Hematopoietic multipotent progenitor cell treated with erythropoietin and hydrocortisone succinate and interleukin-3 and kit ligand, for 17 days (in vitro differentiated cells): ENCODE data around the gene DNAJB14.
"Not testable (repeated sequence)": the region's sequence is repeated elsewhere in the genome, so short reads cannot be mapped to it uniquely, and the experiment has no call there.

ENCODE experiments used
- DNase-seq: peaks from one replicate; pipeline ENCODE4 v3.0.0-alpha.2; 2015; ENCODE audit warnings: low spot score

The DNAJB14 gene

GRCh38 chr4:99946356-99947189, at the start of gene DNAJB14:
Gene DNAJB14, minus strand, starts transcription at chr4:99946618. Its CDS starts 47 bp downstream, at chr4:99946571.
- peak; percentile 65 for DNase-seq

GRCh38 chr4:99991741-99992140, 45.3 kb upstream of the DNAJB14 start:
- no peak for DNase-seq

DNA sequence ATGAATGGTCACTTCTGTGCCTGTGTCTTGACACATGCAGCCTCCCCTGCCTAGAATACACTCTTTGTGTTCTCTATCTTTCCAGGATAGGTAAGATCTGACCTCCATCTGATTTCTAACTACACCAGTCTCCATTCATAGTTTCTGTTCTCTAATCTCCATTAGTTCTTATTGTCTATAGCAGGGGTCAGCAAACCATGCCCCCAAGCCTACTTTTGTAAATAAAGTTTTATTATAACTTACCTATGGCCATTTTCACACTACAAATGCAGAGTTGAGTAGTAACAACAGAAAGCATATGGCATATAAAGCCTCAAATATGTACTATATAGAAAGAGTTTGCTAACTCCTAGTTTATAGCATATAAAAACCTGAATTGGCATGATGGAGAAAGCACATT, 41.3 kb upstream of the DNAJB14 start:
- DNase-seq, result no peak

DNA sequence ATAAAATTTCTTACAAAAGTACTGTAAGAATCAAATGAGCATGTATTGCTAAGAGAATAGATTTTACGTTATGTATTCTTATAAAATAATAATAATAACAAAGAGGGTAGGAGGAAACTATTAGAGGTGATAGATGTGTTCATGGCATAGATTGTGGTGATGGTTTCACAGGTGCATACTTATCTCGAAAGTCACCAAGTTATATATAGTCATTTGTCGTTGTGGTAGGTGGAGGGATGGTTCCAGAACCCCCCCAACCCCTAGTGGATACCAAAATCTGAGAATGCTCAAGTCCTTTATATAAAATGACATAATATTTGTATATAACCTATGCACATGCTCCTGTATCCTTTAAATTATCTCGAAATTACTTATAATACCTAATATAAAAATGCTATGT, 40.4 kb upstream of the DNAJB14 start:
- no peak for DNase-seq

DNA sequence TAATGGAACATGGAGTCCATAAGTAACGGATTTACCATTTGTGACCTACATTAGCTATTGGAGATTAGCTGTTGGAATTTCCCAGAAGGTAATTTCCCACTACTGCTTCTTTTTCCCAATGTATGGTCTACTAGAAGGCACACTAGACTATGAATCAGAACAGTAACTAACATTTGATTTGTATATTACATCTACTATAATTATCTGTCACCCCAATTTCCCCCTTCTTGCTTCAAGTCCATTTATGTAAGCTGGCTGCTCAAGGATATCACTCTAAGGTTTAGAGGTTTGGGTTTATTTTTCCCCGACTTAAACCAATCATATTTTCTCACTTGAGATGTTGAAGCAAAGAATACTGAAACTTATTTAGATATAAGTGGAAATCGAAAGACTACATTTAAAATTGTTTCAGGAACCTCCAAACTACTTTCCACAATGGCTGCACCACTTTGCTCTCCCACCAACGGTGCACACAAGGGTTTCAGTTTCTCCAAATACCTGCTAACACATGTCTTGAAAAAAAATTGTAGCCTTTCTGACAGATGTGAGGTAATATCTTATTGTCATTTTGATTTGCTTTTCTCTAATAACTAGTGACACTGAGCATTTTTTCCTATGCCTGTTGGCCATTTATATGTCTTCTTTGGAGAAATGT, 37.0 kb upstream of the DNAJB14 start:
- DNase-seq, result no peak

DNA sequence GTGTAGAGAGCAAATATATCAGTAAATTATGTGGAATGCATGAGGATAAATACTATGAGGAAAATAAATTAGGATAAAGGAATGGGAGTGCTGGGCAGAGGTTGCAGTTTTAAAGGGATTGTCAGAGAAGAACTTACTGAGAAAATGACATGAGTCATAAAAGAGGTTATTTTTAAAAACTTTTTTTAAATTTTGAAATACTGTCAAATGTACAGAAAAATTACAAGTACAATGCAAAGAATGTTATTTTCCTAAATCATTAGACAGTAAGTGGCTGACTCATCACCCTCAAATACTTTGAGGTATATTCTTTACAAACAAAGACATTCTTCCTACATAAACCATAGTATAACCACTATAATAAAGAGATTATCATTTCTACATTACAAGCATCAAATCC, 33.5 kb upstream of the DNAJB14 start:
- DNase-seq, result no peak

DNA sequence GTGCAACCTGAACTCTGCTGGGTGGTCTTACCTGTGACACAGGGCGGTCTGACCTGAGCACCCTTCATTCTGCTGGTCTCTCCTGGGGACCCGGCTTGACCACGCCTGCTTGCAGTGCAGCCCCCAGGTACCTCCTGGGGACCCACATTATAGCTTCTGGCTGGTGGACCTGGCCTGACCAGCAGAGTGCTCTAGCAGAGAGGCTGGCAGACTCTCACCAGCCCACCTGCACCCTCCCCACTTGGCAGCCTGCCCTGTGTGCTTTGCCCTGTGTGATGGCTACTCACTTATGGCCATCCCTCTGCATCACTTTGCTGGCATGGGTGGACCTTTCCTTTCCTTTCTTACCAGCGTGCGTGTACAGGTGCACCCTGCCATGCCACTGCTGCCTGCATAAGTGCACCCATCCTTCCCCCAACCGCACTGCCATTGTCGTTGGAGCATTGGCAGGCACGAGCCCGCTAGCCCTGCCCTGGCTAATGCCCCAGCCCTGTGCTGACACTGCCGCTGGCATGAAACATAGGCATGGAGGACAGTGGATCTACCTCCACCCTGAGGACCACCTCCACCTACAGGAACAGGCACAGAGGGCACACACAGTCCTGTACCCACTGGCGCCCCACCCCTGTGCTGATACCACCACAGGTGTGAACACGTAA, 25.2 kb upstream of the DNAJB14 start:
- DNase-seq, result no peak

GRCh38 chr4:99968330-99968729, 21.9 kb upstream of the DNAJB14 start:
- no peak for DNase-seq

- no peak for DNase-seq
Observed at GRCh38 chr4:99966692-99967091, 20.3 kb upstream of the DNAJB14 start.

DNA sequence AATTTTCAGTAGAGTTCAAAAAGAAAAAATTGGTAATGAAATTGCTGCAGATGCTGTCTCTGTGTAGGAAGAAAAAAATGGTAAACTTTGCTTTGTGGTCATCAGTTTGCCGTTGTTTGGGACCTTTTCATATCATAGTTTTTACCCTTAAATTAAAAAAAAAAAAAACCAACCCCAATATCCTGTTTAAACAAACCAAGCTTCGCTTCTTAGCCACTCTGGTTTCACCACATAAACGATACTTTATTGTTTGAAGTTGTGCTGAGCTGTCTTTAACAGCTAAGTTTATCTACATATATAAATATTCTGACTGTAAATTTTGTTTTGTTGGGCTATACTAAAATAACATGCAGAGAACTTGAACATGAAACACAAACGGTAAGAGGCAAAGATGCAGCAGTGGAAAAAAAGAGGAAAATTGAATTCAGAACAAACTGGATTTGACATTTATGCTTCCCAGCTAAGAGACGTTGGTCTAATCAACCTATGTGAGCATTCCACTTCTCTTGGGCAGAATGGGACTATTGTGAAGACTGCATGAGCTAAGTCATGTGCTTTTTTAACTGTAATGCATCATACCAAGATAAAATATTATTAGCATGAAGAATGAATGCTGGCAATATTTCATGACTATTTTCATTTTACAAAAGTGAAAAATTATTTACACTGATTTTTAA, 19.4 kb upstream of the DNAJB14 start:
- no peak for DNase-seq

DNA sequence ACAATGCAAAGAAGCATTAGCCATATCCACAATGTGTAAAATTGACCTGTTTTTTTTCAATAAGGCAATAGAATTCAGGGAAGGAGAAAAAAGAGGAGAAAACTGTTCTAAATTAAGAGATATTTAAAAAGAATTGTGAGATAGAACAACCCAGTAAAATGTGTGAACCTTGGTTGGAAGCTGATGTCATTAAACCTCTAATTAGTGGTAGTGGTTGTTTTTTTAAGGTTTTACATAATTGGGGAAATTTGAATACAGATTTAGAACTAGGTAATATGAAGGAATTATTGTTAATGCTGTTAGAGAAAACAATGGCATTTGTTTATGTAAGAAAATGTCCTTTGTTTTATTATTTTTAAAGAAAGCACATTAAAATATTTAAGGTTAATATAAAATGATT, 18.8 kb upstream of the DNAJB14 start:
- DNase-seq, result no peak

DNA sequence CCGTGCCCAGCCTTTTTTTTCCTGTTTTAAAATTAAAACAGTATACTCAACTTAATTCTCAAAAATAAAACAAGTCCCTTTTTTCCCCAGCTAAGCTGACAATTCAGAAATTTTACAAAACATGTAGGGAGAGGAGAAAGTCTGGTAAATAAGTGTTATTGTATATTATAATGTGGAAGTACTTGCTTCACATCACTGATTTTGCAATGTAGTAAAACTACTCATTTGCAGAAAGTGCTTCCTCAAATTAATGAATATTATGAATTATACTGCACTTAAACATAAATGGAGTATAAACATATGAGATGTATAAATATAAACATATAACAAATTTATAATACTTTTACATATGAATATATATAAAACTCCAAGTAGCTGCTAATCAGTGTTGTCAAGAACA, 15.3 kb upstream of the DNAJB14 start:
- DNase-seq, result no peak

DNA sequence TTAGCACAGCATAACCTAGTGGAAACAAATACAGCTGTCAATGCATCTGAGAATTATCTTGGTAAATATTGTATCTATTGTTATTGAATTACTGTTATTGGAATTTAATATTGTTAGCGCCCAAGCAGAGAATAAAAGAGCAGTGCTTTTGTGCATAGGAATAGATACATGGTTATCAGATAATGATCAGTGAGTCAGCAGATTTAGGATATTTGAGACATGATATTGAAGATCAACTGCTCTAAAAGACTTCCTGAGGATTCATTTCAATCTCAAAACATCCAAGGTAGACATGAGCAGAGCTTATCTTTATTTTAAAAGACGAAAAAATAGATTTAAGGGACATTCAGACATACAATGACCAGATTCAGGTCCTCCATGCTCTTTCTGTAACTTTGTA, 14.2 kb upstream of the DNAJB14 start:
- DNase-seq, result no peak

GRCh38 chr4:99958207-99958606, 11.8 kb upstream of the DNAJB14 start:
- not testable (repeated sequence) for DNase-seq

- DNase-seq, result no peak
Observed at GRCh38 chr4:99950913-99951254, 4.5 kb upstream of the DNAJB14 start.

DNA sequence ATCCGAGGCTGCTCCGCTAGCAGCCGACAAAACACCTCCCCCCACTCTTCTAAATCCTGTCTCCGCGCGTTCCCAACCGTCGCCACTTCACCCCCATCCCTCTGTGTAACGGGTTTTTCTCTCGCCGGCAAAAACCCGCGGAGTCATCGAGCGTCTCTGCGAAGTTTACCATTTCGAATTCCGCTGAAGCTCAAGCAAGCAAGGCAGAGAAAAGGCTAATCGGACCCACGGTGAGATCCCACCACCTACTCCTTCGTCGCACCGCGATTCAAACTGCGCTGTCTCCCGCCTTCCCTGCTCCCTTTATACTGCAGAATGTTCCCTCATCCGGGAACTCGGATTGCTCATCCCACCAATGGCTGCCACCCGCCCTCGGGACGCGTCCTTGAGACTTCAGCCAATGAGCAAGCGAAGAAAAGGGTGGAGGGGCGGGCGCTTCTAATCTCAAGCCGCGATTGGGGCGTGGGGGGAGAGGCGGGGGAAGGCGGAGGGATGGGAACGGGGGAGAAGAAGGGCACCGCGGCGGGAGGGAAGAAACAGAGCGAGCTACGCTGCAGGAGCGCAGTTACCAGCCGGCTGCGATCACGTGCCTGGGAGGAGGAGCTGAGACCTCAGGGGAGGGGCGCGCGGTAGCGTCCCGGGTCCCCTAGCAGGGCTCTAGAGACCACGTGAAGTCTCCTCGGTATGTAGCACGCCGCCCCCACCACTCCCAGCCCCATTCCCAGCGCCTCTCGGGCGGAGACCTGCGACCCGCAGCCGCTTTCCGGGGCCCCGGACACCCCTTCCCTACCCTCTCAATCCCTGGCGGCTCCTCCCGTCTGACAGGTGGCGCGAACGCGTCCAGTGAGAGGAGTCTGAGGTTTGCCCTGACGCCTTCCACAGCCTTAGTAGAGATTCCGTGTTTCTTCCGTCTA, 3.8 kb upstream of the DNAJB14 start, which contains the start of gene H2AZ1:
TSS of gene H2AZ1 (minus strand) at position 277 of the 914 bp plus-strand sequence. CDS start at position 172, 105 bp downstream.
- peak; percentile 92 for DNase-seq

DNA sequence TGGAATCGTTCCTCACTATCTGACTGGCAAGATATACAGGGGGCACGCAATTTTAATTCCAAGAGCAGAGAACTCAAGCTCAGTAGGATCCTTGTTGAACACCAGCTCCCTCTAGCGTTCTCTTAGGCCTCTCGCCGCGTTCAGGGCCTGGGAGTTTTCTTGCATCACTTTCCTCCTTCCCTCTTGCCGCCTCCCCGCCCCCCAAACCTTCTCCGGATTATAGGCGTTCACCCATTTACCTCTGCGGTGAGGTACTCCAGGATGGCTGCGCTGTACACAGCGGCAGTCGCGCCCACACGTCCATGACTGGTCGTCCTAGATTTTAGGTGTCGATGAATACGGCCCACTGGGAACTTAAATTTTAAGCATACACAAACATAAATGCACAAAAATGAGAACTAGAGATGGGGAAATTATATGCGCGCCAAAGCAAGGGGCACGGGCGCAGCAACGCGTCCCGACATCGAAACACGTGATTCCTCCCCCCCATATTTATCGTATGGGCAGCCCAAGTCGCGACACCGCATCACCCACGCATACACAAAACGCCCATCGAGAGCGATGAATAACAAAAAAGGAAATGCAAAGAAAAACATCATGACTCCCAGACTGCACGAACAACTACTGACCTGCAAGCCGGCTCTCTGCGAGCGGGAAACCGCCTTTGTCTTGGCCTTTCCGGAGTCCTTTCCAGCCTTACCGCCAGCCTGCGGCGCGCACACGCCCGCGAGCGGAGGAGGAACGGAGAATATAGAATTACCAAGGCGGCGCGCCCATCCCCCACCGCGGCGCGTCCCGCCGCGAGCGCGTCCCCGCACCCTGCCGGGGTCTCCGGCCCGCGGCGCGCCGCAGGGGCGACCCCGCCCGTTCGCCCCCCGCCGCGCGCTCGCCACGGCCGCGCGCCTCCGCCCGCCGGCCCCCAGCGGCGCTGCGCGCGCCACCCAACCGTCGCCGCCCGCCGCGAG, 2.9 kb upstream of the DNAJB14 start:
- peak; percentile 92 for DNase-seq

- peak; percentile 24 for DNase-seq
Observed at GRCh38 chr4:99947608-99948007, 1.2 kb upstream of the DNAJB14 start.

DNA sequence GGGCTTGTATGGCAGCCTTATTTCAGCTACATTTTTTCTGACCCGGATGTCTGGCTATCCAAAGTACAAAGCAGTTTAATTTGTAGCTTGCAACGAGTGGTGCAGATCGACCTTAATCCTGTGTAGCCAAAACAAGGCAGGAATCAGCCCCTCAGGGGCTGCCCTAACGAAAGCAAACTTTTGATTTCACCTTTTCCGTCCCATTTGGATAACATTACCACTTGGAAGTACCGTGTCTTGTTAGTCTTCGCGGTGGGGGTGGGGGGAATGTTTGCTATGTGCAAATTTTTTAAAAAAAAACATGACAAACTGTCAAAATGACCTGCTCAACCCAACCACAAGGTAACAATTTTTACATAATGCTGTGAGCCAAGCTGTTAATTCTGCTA, 766 bp upstream of the DNAJB14 start:
- DNase-seq, result no peak

- peak; percentile 38 for DNase-seq
Observed at GRCh38 chr4:99945718-99946355, 581 bp downstream of the DNAJB14 start.
